ENCODE data around the gene PLA2G4E.

Gene PLA2G4E

GRCh38 chr15:41995476-41995855, 25.4 kb downstream of the PLA2G4E start:
- TF ChIP-seq CTCF (IDR thresholded peaks at IDR 0.05): no peak
- no peak for TF ChIP-seq ZFX (IDR thresholded peaks at IDR 0.05; ENCODE audit: borderline replicate concordance)
- H3K27ac ChIP-seq: no peak overlapping the region

DNA sequence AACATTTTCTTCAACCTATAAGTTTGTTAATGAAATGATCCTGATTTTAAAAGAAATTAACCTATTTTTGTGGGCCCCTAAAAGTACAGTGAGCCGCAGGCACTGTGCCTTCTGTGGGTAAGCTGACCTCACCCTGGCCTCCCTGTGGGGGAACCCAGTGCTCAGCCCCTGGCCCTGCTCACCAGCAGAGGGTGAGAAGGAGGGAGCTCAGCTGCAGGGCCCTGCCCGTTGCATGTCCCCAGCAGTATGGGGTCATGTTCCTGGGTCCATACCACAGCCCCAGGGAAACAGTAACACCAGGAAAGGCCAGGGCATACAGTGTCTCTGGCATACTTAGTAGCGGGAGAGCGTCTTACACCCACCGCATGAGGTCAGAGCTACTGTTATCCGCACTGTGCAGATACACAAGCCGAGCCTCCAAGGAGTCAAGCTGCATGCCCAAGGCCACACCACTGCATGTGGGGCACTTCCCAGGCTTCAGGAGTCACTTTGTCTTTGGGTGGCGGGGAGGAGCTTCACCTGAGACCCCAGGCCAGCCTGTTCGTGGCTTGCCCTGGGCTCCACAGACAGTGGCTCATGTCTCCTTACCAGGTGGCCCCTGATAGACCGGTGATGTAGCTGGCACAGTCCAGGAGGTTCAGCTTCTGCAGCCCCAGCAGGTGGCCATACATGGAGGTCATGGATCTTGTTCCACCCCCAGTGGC, 25.9 kb downstream of the PLA2G4E start:
- TF ChIP-seq ZFX (IDR thresholded peaks at IDR 0.05; ENCODE audit: borderline replicate concordance) (no peak), CTCF (IDR thresholded peaks at IDR 0.05) (no peak)
- no peak overlapping the region for H3K27ac ChIP-seq

DNA sequence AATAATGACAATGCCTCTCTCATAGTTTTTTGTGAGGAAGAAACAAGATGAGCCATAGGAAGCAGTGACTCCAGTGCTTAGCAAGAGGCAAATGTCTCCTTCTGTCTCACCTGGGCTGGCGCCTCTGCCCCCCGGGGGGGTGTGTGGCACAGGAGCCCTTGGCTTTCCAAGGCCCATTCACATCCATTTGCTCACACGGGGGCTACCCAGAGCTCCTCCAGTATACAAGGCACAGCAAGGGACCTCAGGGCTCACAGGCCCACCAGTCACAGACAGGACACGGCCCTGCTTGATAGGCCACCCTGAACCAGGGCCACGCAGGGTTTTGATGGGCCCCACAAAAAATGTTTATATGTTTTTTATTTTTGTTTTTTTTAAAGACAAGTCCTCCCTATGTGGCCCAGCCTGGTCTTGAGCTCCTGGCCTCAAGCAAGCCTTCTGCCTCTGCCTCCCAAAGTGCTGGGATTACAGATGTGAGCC, 26.6 kb downstream of the PLA2G4E start:
- no peak overlapping the region for H3K27ac ChIP-seq
- TF ChIP-seq ZFX (IDR thresholded peaks at IDR 0.05; ENCODE audit: borderline replicate concordance) (no peak), CTCF (IDR thresholded peaks at IDR 0.05) (no peak)

- no peak overlapping the region for H3K27ac ChIP-seq
- TF ChIP-seq ZFX (IDR thresholded peaks at IDR 0.05; ENCODE audit: borderline replicate concordance) (no peak), CTCF (IDR thresholded peaks at IDR 0.05) (no peak)
These were observed 27.2 kb downstream of the PLA2G4E start for GRCh38 chr15:41993472-41994170.

DNA sequence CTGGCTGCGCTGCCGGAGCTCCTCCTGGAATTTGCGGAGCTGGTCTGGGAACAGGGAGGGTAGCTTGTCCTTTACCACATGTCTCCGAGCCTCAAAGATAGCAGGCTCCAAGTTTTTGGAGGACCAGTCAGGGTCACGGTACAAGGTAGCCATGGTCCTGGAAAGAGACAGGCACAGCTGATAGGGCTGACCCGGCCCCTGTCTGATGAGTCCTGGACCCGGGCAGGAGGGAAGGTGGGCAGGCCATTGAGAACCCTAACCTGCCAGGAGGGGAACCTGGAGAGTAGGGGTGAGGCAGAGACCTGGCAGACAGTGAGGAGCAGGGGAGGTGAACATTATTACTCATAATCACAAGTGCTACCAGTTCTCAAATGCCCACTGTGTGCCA, 28.0 kb downstream of the PLA2G4E start:
- no peak overlapping the region for H3K27ac ChIP-seq
- TF ChIP-seq CTCF (IDR thresholded peaks at IDR 0.05): no peak
- no peak for TF ChIP-seq ZFX (IDR thresholded peaks at IDR 0.05; ENCODE audit: borderline replicate concordance)

DNA sequence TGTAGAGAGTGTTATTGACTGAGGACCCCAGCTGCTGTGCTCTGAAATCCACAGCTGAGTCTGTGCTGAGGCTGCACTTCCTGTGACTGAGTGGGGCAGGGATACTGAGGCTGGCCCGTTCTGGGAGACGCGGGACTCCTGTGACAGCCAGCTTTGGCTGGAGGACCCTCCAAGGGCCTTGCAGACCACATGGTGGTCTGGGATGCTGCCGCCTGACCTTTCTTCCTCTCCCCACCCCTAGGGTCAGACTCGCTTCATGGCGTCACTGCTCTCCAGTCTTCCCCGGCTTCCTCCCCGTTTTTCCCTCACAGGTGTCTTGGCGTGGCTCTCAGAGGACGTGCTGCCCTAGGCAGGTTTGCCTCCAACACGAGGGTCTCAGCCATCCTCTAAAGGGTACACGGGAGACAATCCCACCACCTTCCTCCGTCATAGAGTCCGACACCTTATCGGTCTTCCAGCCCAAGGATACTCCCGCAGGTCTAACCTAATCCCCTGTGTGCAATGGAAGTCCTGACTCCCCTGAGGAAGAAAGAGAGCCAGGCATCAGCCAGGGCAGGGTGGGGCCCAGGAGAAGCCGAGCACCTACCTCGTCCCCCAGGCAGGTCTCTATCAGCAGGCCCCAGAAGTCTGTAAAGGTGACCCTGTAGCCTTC, 28.6 kb downstream of the PLA2G4E start:
- no peak for TF ChIP-seq ZFX (IDR thresholded peaks at IDR 0.05; ENCODE audit: borderline replicate concordance)
- no peak for TF ChIP-seq CTCF (IDR thresholded peaks at IDR 0.05)
- no peak overlapping the region for H3K27ac ChIP-seq

DNA sequence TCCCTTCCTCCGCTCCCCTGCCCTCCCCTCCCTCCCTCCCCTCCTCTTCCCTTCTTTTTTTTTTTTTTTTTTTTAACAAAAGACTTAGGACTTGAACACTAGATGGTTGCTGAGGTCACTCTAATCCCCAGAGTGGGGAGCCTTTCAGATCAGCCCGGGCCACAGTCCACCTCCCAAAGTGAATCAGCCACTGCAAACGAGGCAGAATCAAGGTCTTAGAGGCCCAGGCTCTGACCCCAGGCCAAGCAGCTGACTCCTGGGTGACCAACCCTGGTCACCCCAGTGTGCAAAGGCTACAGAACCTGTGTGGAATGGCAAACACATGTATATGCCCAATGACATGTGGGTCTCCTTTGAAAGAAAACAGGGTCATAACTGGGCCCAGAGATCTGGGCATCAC, 30.2 kb downstream of the PLA2G4E start:
- no peak for TF ChIP-seq ZFX (IDR thresholded peaks at IDR 0.05; ENCODE audit: borderline replicate concordance)
- TF ChIP-seq CTCF (IDR thresholded peaks at IDR 0.05): no peak

More for the DNA sequence above, 30.2 kb downstream of the PLA2G4E start:
- H3K27ac ChIP-seq: no peak overlapping the region

All from 22Rv1 (cell line).